HG03565 (cell line): ENCODE results near the gene SLC29A1.
"Not testable (repeated sequence)": the region's sequence is repeated elsewhere in the genome, so short reads cannot be mapped to it uniquely, and the experiment has no call there.

Experiments used
- ATAC-seq: cut with Tn5 transposase; IDR thresholded peaks from one replicate; pipeline ENCODE4 v1.9.1; 2021; ENCODE audit warnings: mild to moderate bottlenecking, moderate library complexity; ENCODE audit not compliant: unreplicated experiment

SLC29A1 gene

DNA sequence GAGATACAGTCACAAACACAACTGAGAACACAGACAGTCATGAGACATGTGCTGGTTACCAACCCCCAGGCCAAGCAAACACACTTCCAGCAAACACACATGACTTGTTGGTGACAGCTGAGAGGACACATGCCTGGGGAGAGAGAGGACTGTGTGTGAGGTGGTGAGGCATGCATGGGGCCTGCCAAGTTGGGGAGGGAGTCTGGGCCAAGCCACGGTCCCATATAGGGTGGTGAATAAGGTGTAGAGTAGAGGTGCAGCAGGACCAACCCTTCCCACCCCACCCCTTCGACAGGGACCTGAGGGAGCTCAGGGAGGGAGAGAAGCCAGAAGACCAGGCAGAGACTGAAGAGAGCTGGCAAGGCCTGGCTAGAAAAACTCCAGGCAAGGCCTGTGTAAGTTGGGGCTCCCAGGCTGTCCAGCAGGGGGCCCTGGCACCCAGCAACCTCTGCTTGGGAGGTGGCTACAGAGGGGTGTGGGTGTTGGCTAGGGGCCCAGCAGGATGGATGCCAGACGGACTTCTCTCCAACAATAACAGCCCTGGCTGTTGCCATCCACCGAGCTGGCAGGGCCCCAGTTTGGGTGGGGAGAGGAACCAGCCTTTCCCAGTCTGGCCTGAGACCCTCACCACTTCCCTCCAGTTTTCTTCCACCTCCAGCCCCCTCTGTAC, 2.0 kb upstream of the SLC29A1 start:
- ATAC-seq, result no peak

DNA sequence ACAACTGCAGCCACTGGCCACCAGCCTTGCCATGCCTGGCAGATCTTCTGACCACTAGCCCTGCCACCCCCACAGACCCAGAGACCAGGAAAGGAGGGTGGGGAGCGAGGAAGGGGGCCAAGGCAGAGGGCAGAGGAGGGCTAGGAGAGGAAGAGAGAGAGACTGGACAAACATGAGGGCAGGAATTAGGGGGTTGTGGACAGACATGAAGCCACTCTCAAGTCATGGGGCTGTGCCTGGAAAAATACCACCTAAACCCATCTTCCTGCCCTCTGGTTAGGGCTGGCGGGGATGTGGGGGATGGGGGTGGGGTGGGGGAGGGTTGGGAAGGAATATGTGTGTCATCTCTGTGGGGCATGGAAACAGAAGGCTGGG, 1.4 kb upstream of the SLC29A1 start:
- ATAC-seq, result no peak

DNA sequence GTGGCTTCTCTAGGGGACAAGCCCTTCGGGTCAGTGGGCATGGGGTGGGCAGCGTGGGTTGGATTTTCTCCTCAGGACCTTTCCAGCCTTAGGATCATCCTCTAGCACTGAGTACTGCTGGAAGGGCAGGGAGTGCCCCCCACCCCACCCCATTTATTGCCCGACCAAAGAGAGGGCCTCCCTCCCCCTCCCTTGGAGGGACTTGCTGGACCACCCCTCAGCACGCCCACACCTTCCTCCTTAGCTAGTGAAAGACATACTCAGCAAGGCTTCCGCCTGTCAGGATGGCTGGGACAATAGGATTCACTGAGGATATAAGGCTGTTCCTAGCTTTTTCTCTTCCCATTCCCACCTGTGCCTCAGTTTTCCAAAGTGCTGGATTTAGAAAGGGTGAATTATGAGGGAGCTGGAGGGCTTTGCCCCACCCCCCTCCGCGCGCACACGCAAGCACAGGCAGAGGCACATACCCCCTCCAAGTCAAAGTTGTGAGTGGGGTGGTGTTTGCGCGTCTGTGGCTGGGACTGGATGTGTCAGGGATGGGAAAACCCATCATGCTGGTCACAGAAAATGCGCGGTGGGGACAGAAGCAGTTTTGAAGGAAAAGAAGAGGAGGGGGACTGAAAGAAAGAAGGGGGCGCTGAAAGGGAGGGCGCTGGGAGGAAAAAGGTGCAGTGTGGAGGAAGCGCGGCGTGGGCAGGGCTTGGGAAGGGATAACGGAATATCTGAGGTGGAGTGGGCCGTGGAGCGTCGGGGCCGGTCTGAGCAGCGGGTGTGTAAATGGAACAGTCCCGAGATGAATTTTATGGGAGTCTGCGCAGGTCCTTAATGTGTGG, 693 bp upstream of the SLC29A1 start:
- no peak for ATAC-seq

DNA sequence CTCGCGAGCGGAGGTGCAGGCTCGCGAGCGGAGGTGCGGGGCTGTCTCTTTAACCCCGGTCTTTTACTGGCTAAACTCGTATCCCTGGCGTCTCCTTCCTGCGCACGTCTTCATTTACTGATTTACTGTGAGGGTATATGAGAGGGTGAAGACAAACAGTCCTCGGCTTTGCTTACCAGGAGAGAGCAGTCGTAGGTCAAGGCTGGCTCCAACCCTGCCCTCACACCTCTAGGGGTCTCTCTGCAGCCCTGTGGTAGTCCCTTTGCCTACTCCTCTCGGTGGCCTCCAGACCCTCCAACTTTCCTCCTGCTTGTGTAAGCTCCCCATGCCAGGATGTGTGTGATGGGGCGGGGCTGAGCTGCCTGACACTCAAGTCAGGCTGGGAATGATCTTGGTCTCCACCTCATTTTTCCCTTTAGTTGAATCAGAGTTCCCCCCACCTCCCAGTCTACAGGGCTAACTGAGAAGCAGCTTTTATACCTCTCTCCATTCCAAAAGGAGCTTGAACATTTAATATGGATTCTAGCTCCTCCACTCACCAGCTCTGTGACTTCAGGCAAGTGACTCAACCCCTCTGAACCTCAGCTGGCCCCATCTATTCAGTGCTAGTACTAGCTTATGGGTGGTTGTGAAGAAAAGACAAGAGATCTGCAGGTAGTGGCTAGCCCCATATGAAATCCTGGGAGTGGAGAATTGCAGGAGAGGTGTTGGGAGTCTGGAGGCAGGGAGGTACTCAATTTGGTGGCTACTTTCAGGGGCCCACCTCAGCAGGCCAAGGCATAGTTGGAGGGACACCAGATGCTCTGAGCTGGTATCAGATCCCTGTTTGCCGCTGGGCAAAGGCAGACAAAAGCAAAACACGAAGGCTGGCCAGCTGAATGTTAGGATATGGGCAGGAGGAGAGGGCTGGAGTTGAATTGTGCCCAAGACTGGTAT, 902 bp downstream of the SLC29A1 start:
- no peak for ATAC-seq

DNA sequence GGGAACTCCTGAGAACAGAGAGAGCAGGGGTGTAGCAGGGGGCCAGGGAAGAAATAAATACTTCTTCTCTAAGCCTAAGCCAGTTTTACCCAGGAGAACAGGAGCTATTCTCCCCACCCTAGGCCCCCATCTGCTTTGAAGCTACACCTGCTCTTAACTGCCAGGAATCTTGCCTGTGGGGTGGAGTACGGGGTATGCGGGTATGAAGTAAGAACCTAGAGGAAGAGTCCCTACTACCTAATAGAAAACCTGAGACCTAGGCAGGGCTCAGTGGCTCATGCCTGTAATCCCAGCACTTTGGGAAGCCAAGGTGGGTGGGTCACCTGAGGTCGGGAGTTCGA, 1.5 kb downstream of the SLC29A1 start:
- ATAC-seq, result no peak

DNA sequence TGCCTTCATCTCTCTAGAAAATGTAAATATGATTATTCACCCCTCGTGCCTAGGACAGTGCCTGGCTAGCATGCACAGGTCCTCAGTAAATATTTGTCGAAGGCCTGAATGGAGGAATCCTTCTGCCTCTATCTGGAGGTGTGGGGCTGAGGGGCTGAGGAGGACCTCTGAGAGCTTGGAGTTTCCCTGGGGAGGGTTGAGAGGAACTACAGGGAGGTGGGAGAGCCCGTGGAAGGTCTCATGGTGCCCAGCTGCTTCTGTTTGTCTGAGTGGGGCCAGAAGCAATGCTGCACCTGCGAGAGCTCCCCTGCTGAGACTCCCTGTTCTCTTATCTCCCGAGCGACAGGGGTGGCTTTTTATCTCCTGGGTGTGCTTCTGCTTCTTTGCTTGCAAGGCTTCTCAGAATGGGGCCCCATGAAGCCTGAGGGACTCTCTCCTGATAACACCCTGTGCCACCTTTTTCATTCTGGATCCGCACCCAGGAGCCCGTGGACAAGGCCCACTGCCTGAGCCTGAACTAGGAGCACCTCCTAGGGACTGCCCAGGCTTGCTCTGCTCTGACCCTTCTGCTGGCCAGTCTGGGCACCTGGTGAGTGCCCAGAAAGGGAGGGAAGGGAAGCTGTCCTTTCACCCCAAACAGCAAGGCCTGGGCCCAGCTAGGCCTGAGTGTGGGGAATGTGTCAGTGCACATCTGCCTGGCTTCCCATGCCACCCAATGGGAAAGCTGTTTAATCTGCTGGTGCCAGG, 2.4 kb downstream of the SLC29A1 start:
- ATAC-seq, result no peak

DNA sequence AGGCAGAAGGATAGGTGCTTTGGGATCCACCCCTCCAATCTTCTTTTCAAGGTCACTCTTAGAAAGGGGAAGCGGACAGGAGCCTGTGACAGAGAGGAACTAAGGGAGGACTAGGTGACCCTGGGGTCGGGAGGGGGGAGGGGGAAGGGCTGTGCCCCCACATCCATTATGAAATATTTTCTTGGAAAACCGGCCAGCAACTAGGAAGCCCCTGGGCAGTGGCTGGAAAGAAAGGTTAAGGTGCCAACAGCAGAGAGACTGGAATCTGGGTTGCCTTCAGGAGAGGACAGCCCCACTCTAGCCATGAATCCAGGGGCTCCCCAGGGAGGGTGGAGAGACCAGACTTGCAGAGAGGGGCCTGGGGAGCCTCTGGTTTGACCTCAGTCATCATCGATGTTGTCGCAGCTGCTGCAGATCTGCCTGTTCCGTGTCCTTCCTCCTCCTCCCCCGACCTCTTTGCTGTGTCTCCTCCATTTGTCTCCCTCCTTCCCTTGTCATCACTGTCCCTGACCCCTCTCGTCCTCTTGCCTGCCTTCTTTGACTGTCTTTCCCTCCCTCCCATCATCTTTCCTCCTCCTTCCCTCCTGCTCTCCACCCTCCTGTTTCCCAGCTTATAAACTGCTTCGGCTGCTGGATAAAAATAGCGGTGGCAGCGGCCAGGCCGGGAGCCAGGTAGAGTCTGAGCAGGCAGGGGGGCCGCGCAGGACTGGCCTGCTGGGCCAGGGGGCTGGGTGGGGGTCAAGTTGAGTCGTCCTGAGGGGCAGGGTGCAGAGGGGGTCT, 3.2 kb downstream of the SLC29A1 start:
- ATAC-seq, result no peak

DNA sequence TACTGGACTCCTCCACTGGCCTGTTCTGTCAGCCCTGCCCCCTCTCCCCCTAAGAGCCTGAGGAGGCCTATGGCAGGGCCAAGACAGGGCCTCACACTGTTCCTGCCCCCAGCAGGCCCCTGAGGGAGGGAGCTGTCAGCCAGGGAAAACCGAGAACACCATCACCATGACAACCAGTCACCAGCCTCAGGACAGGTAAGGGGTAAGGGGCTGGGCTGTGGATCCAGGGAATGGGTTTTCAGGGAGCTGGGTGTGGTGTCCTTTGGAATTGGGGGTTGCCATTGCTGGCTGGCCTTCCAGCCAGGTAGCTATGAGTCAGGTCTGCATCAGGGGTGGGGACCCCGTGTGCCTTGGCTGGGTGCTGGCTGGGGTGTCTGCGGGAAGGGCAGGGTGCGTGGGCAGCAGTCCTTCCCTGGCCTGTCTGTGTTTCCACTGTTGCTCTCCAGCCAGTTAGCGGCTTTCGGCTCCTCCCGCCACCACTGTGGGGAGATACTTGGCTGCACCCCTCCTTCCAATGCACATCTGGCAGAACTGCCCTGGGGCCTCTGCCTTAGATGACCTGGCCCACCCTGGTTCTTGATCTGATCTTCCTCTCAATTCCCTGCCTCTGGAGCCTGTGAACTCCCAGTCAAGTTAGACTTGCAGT, 3.9 kb downstream of the SLC29A1 start:
- ATAC-seq, result no peak

DNA sequence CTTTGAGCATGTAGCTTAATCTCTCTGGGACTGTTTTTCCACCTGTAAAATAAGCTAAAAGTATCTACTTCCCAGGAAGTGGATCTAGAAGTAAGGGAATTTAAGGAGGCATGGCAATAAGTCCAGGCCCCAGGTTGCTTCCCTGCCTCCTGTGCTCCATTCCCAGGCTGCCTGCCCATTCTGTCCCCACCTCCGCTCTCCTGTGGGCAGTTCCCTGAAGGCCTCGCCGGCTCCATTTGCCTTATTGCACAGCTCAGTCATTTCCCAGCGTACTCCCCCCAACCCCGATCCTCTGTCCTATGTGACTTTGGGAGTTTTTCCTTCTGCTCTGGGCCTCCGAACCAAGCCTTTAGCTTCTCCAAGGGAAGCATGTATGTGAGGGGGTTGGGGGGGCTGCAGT, 4.6 kb downstream of the SLC29A1 start:
- ATAC-seq, result no peak

DNA sequence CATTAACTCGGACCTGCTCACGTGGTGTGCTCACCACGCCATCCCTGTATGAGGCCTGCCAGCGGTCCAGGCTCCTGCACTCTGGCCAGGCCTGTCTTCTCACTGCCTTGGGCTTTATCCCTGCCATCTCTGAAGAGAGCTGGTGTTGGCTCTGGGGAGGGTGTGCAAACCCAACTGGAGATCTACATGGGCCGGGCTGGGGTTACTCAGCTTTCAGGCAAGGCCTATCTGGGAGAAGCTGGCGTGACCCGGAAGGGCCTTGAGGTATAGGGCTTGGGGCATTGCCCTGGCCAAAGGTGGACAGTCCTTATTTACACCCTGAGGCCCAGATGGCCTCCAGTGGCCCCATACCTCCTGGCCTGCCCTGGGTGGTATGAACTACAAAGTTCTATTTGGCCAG, 5.0 kb downstream of the SLC29A1 start:
- ATAC-seq, result no peak

DNA sequence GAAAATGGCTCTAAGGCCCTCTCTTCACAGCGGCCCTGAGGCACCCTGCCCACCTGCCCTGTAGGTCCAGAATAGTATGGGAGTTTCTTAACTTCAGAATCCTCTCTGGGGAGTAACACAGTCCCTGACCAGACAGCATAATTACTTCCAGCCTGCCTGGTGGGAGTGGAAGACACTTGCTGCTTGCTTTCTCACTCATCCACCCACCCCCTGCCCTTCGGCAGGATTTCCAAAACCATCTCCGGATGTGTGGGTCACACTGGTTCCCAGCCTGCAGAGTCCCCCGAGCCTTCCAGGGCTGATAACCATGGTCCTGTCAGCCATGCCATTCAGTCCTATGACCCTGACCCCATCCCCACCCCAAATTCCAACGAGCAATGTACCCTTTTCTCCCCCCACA, 5.4 kb downstream of the SLC29A1 start:
- ATAC-seq, result no peak

DNA sequence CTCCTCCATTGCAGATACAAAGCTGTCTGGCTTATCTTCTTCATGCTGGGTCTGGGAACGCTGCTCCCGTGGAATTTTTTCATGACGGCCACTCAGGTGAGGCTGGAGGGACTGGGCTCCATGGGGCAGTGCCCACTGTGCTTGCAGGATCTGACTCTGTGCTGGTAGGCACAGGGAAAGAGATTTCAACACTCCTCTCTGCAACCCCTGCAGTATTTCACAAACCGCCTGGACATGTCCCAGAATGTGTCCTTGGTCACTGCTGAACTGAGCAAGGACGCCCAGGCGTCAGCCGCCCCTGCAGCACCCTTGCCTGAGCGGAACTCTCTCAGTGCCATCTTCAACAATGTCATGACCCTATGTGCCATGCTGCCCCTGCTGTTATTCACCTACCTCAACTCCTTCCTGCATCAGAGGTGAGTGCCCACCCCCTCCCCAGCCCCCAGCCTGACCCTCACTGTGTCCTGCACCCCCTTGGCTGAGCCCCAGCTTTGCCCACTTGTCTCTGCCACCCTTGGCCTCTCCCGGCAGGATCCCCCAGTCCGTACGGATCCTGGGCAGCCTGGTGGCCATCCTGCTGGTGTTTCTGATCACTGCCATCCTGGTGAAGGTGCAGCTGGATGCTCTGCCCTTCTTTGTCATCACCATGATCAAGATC, 6.1 kb downstream of the SLC29A1 start:
- ATAC-seq, result no peak

DNA sequence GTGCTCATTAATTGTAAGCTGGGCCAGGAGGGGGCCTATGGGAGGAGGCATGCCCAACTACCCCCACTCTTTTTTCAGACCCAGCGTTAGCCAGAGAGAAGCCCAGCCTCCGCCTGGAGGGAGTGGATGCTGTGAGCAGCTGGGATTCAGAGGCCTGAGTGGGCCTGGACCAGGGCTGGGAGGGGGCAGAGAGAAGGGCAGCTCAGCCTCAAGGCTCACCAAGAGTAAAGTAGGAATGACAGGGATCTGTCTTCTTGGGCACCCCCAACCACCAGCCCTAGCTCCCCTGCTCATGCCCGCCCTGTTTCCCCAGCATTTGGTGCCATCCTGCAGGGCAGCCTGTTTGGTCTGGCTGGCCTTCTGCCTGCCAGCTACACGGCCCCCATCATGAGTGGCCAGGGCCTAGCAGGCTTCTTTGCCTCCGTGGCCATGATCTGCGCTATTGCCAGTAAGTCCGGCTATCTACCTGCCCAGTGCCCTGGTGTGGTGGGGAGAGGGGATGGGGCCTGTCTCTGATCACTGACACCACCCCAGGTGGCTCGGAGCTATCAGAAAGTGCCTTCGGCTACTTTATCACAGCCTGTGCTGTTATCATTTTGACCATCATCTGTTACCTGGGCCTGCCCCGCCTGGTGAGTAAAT, 6.8 kb downstream of the SLC29A1 start:
- ATAC-seq, result no peak

DNA sequence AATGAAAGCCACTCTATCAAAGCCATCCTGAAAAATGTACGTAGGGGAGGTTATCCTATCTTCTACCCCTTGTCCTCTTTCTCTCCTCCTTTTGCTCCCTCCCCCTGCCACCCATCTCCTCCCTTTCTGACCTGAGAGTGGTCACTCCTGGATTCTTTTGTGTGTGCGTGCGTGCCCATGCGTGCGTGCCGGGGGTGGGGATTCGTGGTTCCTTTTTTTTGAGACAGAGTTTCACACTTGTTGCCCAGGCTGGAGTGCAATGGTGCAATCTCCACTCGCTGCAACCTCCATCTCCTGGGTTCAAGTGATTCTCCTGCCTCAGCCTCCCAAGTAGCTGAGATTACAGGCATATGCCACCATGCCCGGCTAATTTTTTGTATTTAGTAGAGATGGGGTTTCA, 8.0 kb downstream of the SLC29A1 start:
- not testable (repeated sequence) for ATAC-seq

DNA sequence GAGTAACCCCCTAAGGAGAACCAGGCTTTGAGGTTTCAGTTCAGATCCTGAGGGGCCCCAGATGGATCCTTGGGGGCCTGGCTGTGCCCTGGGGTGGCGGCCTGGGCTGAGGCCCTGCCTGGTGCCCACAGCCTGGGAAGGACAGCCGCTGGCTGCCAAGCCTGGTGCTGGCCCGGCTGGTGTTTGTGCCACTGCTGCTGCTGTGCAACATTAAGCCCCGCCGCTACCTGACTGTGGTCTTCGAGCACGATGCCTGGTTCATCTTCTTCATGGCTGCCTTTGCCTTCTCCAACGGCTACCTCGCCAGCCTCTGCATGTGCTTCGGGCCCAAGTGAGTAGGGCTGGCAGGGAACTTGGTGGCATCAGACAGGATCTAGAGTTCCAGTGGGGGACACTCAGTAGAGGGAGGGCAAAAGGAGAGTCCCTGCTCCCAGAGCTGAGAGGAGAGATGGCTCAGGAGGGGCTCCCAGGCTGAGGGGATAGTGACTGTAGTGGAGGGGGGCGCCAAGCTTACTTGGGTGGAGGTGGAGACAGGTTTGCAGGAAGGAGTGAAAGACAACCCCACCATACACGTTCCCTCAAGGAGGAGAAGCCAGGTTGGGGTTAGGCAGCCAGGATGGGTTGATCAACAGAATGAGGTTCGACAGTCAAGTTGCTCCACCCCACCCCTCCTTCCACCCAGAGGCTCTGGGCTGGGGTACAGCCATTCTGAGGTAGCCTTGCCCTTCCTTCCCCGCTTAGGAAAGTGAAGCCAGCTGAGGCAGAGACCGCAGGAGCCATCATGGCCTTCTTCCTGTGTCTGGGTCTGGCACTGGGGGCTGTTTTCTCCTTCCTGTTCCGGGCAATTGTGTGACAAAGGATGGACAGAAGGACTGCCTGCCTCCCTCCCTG, 9.5 kb downstream of the SLC29A1 start:
- no peak for ATAC-seq

DNA sequence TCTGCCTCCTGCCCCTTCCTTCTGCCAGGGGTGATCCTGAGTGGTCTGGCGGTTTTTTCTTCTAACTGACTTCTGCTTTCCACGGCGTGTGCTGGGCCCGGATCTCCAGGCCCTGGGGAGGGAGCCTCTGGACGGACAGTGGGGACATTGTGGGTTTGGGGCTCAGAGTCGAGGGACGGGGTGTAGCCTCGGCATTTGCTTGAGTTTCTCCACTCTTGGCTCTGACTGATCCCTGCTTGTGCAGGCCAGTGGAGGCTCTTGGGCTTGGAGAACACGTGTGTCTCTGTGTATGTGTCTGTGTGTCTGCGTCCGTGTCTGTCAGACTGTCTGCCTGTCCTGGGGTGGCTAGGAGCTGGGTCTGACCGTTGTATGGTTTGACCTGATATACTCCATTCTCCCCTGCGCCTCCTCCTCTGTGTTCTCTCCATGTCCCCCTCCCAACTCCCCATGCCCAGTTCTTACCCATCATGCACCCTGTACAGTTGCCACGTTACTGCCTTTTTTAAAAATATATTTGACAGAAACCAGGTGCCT, 10.2 kb downstream of the SLC29A1 start:
- ATAC-seq, result no peak
